ENCODE data around the gene DNER. TPM values are rescaled to one million over a fixed set of nuclear protein-coding genes. Genes with fewer than 3 reads are reported as not detected.

The DNER gene
- total and polyA plus RNA-seq, 2 experiments from 2014 or later: 4.7 to 8.8 TPM

- no peak overlapping the region for H3K4me3 Mint-ChIP-seq
- no peak for TF ChIP-seq CREB1 (CRISPR knock-in tag; IDR thresholded peaks at IDR 0.05; ENCODE audit: low read depth)
- no peak for TF ChIP-seq EZH2 (IDR thresholded peaks at IDR 0.05; ENCODE audit: low read depth, unreplicated experiment)
- no peak for TF ChIP-seq ZNF331 (CRISPR knock-in tag; IDR thresholded peaks at IDR 0.05; ENCODE audit: low read depth)
- no peak for TF ChIP-seq NANOG (IDR thresholded peaks at IDR 0.05; ENCODE audit: borderline replicate concordance)
- no peak for TF ChIP-seq CTCF (conservative IDR thresholded peaks at IDR 0.05; ENCODE audit: low read depth in 2 of 2)
- no peak for TF ChIP-seq REST (IDR thresholded peaks at IDR 0.05; ENCODE audit: unreplicated experiment)
- no peak for TF ChIP-seq ETS1 (IDR thresholded peaks at IDR 0.05)
- no peak for TF ChIP-seq JUNB (IDR thresholded peaks at IDR 0.05; ENCODE audit: unreplicated experiment)
- no peak for TF ChIP-seq EZH2phosphoT487 (IDR thresholded peaks at IDR 0.05; ENCODE audit: unreplicated experiment)
- TF ChIP-seq ZNF462 (CRISPR knock-in tag; IDR thresholded peaks at IDR 0.05): no peak
- TF ChIP-seq ZNF114 (CRISPR knock-in tag; IDR thresholded peaks at IDR 0.05): no peak
- TF ChIP-seq STAT1 (IDR thresholded peaks at IDR 0.05; ENCODE audit: unreplicated experiment): no peak
- no peak for TF ChIP-seq POLR2AphosphoS5 (IDR thresholded peaks at IDR 0.05; ENCODE audit: low read depth)
- Histone ChIP-seq H3K4me1 (ENCODE audit: insufficient read depth) (no peaks in the 10 kb centered on the region), H3K27me3 (ENCODE audit: insufficient read depth) (no peaks in the 10 kb centered on the region), H3K27ac (ENCODE audit: low read depth) (no peak overlapping the region), H4K20me1 (replicated peaks; ENCODE audit: insufficient read depth) (no peaks in the 10 kb centered on the region), H3K4me2 (no peak overlapping the region), H2AFZ (no peak overlapping the region), H3K36me3 (ENCODE audit: insufficient read depth) (no peaks in the 10 kb centered on the region), H3K79me2 (replicated peaks; ENCODE audit: insufficient read depth) (no peaks in the 10 kb centered on the region), H3K4me3 (no peak overlapping the region), H3K9me2 (ENCODE audit: insufficient read depth) (no peaks in the 10 kb centered on the region), H3F3A (replicated peaks; ENCODE audit: low read depth) (no peaks in the 10 kb centered on the region)
- H3K4me1 Mint-ChIP-seq: no peaks in the 10 kb centered on the region
- H3K36me3 Mint-ChIP-seq (ENCODE audit: low read depth): no peaks in the 10 kb centered on the region
- ATAC-seq (no peak), DNase-seq (ENCODE audit: low spot score) (no peak)
- peaks cover 2% of the 10 kb centered on the region; the same call in 1 of the 3 replicates for H3K9me3 Mint-ChIP-seq
- H3K27ac Mint-ChIP-seq: no peak overlapping the region
- H3K27me3 Mint-ChIP-seq (ENCODE audit: insufficient read depth, low read depth, poor library complexity): no peaks in the 10 kb centered on the region
Measured at GRCh38 chr2:229453230-229453629, 261.1 kb downstream of the DNER start.

Data from GM23338 (cell line).